ENCODE results near the gene XKR7.
"Not testable (repeated sequence)": the region's sequence is repeated elsewhere in the genome, so short reads cannot be mapped to it uniquely, and the experiment has no call there.

XKR7 gene

GRCh38 chr20:32018269-32019155 is 50.6 kb downstream of the XKR7 start:
- no peak for DNase-seq

DNA sequence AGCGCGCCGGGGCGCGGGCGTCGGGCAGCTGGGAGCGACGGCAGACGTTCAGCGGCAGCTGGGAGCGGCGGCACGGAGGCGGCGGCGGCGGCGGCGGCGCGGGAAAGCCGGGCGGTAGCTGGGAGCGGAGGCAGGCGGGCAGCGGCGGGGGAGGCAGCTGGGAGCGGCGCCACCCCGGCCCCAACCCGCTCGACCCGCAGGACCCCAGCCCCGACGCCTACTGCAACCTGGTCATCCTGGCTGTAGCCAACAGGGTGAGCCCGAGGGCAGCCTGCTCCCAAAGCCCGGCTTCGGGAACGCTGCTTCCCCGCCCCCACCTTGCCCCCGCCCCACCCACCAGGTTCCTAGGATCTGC is 51.2 kb downstream of the XKR7 start:
- DNase-seq = no peak

DNA sequence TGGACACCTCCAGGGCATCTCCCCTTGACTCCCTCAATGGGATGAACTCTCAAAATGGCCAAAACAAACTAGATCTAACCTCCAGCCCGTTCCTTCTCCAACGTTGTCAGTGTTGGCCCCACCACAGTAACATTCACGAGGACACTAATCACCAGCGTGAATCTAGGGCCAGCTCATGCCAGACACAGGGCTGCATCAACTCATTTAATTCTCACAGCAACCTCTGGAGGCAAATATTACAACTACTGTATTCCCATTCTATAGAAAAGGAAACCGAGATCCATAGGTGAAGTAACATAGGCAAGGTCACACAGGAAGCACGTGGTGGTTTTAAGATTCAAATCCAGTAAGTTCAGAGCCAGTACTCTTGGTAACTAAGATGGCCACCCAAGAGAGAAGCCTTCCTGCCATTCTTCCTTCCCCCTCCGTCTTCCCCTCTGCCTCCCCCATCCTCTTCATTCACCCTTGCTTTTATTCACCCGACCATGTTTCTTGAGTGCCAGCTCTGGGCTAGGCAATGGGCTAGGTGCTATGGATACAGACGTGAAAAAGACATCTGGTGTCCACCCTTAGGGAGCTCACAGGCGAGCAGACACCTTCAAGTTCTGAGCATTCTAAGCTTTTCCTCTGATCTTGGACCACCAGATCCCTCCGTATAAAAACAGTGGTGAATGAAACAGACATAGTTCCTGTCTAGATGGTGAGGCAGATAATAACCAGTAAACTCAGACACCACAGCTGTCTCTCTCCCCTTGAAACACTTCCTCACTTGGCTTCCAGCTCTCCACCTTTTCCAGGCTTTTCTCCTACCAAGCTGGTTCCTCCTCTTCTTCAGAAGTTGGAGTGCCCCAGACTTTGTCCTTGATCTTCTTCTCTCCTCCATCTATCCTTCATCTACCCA is 51.9 kb downstream of the XKR7 start:
- DNase-seq = no peak

- no peak for DNase-seq
Measured at GRCh38 chr20:32021091-32021490, 53.1 kb downstream of the XKR7 start.

- no peak for DNase-seq
Measured at GRCh38 chr20:32024683-32025295, 56.8 kb downstream of the XKR7 start.

DNA sequence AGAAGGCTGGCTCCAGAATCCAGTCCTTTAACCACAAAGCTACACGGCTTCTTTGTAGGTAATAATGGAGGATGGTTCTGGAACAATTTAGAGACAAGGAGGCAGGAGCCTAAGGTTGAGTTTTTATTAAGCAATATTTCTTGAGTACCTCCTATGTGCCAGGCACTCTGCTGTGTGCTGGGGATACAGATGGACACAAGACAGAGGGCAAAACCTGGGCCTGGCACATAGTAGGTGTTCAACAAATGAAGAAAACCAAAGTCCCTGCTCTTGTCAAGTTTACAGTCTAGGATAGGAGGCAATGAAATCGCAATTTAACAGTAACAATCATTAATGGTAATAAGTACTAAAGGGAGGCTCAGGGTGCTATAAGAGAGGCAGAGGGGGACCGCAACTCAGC is 59.7 kb downstream of the XKR7 start:
- no peak for DNase-seq

GRCh38 chr20:32028647-32029372 is 60.9 kb downstream of the XKR7 start:
- DNase-seq = no peak

DNA sequence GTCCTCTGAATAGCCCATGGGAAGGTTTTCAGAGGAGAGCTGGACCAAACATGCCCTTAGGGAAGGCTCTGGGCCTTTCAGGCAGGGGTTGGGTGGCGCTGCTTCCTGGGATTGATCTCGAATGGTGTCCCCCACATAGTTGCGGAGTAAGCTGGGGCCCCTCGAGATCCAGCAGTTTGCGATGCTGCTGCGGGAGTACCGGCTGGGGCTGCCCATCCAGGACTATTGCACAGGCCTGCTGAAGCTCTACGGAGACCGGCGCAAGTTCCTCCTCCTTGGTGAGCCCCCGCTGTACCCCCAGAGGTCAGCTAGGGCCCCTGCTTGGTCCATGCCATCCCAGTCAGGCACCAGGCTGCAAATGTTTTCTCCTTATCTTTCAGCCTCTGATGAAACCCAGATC is 61.6 kb downstream of the XKR7 start:
- no peak for DNase-seq

DNA sequence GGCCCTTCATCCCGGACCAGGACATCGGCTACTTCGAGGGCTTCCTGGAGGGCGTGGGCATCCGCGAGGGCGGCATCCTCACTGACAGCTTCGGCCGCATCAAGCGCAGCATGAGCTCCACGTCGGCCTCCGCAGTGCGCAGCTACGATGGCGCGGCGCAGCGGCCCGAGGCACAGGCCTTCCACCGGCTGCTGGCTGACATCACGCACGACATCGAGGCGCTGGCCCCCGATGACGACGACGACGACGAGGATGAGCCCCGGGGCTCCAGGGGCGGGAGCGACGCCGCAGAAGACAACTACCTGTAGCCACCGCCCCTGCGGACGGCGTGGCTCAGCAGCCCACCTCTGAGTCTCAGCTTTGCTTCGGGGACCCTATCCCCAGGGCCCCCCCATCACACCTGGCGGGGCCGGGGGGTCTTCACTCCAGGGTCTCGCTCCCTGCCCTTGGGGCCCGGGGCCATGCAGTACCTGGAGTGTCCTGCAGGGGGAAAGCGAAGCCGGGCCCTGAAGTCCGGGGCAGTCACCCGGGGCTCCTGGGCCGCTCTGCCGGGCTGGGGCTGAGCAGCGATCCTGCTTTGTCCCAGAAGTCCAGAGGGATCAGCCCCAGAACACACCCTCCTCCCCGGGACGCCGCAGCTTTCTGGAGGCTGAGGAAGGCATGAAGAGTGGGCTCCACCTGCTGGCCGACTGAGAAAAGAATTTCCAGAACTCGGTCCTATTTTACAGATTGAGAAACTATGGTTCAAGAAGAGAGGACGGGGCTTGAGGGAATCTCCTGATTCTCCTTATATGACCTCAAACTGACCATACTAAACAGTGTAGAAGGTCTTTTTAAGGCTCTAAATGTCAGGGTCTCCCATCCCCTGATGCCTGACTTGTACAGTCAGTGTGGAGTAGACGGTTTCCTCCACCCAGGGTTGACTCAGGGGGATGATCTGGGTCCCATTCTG is 63.3 kb downstream of the XKR7 start:
- DNase-seq = no peak

- DNase-seq = no peak
Measured at GRCh38 chr20:32033316-32033715, 65.4 kb downstream of the XKR7 start.

- DNase-seq = not testable (repeated sequence)
Measured at GRCh38 chr20:32033721-32034120, 65.8 kb downstream of the XKR7 start.

DNA sequence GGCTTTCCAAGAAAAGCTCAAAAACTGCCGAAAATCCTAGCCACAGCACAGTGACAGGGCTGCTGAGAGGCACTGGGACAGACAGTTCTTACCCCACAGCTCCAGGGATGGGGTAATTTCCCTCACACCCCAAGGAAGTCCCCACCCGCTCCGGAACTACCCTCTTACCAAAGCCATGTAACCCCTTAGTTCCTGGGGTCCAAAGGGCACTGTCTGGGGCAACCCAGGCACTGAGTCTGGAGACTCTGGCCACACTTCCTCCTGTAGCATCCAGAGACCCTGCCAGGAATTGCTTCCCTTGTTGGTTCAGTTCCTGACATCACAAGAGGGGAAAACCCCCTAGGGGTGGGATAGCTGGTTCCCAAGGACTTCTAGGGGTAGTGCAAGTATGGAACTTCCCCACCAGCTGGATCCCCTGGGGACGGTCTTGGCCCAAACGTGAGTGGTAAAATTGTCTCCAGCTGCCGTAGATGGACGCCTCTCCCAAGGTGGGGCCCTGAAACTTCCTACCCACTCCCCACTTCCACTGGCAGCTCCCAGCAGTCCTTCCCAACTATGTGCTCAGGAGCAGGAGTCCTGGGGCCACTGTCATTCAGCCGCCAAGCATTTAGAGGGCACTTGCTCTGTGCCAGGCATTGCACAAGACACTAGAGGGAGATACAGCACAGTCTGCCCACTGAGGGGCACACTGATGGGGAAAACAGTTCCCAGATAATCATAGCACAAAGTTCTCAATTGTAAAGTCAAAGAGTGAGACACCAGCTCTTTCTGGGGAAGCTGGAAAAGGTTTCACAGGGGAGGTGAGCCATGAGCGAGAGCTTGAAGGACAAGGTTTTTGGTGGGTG is 66.9 kb downstream of the XKR7 start:
- DNase-seq = no peak

DNA sequence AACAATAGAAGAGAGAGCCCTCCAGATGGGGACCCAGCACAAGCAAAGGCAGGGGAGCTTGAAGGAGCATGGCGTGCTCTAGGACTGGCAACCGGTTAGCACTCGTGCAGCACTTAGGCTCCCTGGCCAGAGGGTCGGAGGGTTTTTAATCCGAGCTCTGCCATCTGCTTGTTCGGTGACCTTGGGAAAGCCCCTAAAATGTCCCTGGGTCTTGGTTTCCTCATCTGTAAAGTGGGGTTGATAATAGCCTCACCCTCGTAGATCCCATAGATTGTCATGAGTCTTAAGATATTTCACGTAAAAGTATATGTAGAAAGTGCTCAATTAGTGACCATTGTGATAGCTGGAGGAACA is 67.5 kb downstream of the XKR7 start:
- DNase-seq = no peak

DNA sequence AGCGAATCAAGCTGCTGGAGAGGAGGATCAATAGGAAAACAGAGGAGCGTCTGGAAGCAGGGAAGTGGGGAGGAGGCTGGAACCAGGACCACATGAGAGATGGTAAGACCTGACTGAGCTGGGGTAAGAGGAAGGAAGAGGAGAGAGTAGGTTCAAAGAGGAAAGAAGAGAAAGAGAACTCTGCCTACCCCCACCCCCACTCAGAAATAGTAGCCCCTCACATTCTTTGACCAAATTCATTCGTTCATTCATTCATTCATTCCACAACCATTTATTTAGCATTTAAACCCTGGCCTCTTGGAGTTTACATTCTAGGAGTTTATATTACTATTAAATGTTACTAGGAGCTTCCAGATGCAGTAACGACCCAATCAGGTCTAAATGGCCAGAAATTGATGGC is 68.3 kb downstream of the XKR7 start:
- DNase-seq = no peak

DNA sequence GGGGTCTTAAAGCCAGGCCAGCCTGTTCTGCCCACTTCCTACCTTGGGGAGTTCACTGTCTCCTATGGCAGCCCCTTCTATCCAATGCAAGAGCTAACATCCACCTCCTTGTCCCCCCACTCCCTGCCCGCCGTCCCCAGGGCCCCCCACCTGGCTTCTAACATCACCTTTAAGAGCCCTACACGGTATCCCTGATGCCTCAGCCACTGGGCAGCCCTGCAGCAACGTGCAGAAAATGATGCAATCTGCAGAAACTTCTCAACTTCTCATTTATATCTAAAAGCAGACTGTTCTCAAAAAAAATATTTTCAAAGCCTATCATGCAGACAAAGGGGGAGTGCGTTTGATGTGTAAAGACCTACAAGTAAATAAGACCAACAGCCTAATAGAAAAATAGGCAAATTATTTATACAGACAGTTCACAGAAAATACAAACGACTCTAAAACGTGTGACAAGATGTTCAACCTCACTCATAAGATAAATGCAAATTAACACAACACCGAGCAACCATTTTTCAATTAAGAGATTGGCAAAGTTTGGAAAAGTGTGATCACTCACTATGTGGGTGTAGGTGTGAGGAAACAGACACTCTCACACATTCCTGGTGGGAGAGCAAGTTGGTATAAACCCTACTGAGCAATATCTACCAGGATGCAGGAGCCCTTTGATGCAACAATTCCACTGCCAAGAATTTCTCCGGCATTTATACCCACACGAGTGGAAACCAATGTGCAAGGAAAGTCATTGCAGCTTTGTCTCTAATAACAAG is 69.0 kb downstream of the XKR7 start:
- DNase-seq = no peak

- no peak for DNase-seq
Measured at GRCh38 chr20:32037929-32038328, 70.0 kb downstream of the XKR7 start.

DNA sequence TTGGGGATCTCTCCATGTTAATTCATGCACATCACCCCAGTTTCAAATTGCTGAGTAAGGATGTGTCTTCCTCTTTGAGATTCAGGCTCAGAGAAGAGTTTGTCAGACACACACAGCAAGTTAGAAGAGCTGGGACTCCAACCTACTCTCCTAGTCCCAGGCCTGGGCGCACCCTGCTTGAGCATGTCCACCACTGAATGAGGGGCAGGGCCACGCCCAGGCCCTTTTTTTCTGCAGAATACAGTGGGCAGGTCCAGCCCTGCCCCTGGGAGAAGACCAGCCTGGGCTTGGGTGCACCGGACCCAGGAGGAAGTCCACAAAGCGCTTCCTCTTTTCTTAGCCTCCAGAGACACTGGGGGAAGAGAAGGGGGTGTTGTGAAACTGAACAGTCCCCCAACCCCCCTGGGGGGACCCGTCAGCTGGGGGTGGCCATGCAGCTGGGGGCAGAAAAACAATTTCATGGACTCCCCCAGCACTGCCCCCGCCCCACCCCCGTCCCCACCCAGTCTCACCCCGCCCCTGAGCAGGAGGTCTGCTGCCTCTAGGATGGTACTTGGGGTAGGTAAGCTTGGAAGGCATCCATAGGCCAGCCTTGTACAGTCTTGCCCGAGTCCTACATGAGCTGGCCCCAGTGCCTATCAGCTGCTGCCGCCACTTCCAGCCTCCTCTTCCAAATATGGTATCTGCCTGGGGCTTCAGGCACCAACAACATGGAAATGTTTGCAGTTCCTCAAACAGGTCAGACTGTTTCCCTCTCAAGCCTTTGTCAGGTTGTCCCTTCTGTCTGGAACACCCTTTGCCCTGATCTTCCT is 72.4 kb downstream of the XKR7 start:
- DNase-seq = no peak

GRCh38 chr20:32045999-32046398 is 78.0 kb downstream of the XKR7 start:
- DNase-seq = no peak

DNA sequence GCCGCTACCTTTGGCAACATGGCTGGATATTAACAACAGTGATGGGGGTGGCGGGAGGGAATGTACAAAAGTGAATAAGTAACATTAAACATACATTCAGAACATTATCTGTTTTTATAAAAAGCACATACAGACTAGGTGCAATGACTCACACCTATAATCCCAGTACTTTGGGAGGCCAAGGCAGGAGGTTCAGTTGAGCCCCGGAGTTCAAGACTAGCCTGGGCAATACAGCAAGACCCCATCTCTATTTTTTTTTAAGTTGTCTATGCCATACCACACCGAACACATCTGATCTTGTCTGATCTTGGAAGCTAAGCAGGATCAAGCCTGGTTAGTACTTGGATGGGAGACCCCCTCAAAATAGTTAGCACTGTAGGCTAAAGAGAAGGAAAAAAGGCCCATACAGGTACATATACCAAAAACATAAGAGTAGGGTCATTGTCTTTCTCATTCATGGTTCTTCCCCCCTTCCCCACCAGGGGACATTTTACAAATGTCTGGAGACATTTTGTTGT is 82.4 kb downstream of the XKR7 start:
- no peak for DNase-seq
